ENCODE results near the gene SRC. TPM values are rescaled to one million over a fixed set of nuclear protein-coding genes. Genes with fewer than 3 reads are reported as not detected.

SRC gene
- polyA plus RNA-seq, 3 donors from 2014 or later: 0.82 to 4.1 TPM; not detected in 1

DNA sequence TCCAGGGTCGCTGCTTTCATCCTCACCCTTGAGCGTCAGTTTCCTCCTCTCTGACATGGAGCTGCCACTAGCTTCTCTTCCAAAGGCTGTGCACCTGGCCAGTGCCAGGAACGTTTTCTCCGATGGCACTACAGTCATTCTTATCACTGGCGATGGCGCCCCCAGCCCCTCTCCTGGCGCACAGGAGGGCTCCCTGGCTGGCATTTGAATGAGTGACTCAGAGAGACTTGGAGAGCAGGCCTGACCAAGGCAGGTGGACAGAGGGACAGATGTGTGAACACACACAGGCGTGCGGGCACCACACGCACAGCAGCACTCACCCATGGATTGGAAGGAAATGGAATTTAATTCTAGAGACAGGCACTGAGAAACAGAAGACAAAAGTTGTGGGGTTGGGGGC, 77.6 kb downstream of the SRC start:
- Mint-ChIP-seq H3K27me3 (ENCODE audit: low read depth in 3 of 3) (peaks cover 4 to 7% (median 7%) of the 10 kb centered on the region in 3 donors), H3K4me1 (no peaks in the 10 kb centered on the region), H3K4me3 (no peak overlapping the region), H3K9me3 (no peaks in the 10 kb centered on the region), H3K36me3 (peaks cover 0 to 4% (median 0%) of the 10 kb centered on the region in 3 donors), H3K27ac (no peak overlapping the region)
- no peak for DNase-seq

DNA sequence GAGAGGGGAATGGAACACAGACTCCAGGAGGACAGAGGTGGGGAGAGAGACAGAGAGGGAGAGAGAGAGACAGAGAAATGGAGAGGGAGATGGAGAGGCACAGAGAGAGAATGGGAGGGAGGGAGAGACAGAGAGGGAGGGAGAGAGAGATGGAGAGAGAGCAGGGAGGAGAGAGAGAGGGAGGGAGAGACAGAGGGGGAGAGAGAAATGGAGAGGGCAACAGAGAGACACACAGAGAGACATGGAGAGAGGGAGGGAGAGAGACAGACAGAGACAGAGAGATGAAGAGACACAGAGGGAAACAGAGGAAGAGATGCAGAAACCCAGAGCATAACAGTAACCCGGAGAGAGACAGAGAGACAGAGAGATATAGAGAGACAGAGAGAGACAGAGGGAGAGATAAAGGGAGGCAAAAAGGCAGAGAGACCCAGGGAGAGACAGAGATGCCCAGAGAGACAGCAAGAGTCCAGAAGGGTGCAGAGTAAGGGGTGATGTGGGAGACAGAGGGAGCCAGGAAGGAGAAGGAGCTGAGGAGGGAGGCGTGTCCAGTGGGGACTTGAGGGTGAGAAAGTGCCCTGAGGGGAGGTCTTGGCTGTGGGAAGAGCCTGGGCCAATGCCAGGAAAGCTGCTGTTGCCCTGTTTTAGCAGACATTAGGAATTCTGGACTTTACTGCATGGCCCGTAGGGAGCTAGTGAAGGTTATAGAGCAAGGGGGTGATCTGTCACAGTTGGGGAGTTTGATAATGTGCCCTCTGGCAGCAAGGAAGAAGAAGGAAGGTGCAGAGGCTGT, 78.3 kb downstream of the SRC start:
- Mint-ChIP-seq H3K27ac (no peak overlapping the region), H3K9me3 (no peaks in the 10 kb centered on the region), H3K27me3 (ENCODE audit: low read depth in 3 of 3) (peaks cover 4 to 7% (median 7%) of the 10 kb centered on the region in 3 donors), H3K4me1 (no peaks in the 10 kb centered on the region), H3K36me3 (peaks cover 0 to 4% (median 0%) of the 10 kb centered on the region in 3 donors), H3K4me3 (no peak overlapping the region)
- no peak for DNase-seq

DNA sequence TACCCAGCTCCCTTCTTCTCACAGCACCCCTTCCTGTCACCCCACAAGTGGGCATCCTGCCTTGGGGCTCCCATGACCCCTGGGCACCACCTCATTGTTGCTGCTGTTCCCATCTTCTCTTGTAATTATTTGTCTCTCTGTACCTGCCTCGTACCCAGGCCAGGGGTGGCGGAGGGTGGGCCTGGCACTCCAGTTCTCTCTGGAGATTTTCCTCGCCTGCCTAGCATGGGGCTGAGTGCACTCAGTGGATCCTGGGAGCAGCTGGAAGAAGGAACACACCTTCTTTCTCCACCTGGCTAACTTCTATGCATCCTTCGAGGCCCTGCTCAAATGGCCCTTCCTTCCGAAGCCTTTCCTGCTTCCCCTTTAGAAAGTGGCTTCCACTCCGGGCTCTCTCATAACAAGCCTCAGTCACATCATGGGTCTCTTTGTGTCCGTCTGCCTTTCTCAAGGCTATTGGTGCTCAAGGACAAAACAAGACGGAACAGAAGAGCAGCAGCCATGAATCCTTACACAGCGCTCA, 79.2 kb downstream of the SRC start:
- Mint-ChIP-seq H3K4me3 (no peak overlapping the region), H3K36me3 (peaks cover 0 to 4% (median 0%) of the 10 kb centered on the region in 3 donors), H3K9me3 (no peaks in the 10 kb centered on the region), H3K4me1 (no peaks in the 10 kb centered on the region), H3K27ac (no peak overlapping the region), H3K27me3 (ENCODE audit: low read depth in 3 of 3) (peaks cover 4 to 7% (median 7%) of the 10 kb centered on the region in 3 donors)
- no peak for DNase-seq

DNA sequence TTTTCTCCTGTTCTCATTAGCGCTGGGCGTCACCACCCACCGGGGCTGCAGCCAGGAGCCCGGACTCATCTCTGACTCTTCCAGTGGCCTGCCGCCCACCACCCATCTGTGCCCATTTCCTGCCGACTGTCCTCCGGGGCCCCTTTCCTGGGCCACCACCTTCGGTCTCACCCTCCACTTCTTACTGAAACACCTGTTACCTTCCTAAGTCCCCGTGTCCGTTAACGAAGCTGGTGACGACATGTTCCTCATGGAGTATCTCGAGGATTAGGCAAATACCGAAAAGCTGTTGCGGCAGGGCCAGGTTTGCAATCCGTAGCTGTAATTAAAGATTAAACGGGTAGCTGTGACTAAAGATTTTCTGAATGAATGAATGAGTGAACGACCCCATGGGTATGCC, 80.2 kb downstream of the SRC start:
- no peak overlapping the region for H3K4me3 Mint-ChIP-seq
- no peak overlapping the region for H3K27ac Mint-ChIP-seq
- DNase-seq: no peak
- no peaks in the 10 kb centered on the region for H3K4me1 Mint-ChIP-seq
- peaks cover 2 to 7% (median 3%) of the 10 kb centered on the region in 3 donors for H3K27me3 Mint-ChIP-seq (ENCODE audit: low read depth in 3 of 3)
- no peaks in the 10 kb centered on the region for H3K36me3 Mint-ChIP-seq
- H3K9me3 Mint-ChIP-seq: no peaks in the 10 kb centered on the region

- Mint-ChIP-seq H3K9me3 (no peaks in the 10 kb centered on the region), H3K27ac (no peak overlapping the region), H3K36me3 (no peaks in the 10 kb centered on the region), H3K27me3 (ENCODE audit: low read depth in 3 of 3) (peaks cover 2 to 5% (median 2%) of the 10 kb centered on the region in 3 donors), H3K4me3 (no peak overlapping the region), H3K4me1 (no peaks in the 10 kb centered on the region)
- DNase-seq: no peak
Observed at GRCh38 chr20:37426978-37427377, 81.0 kb downstream of the SRC start.

GRCh38 chr20:37430044-37430443, 84.1 kb downstream of the SRC start:
- Mint-ChIP-seq H3K4me3 (no peak overlapping the region), H3K27ac (no peak overlapping the region), H3K27me3 (ENCODE audit: low read depth in 3 of 3) (no peaks in the 10 kb centered on the region), H3K4me1 (no peaks in the 10 kb centered on the region), H3K9me3 (no peaks in the 10 kb centered on the region), H3K36me3 (no peaks in the 10 kb centered on the region)
- DNase-seq: no peak

- no peak overlapping the region for H3K4me3 Mint-ChIP-seq
- no peaks in the 10 kb centered on the region for H3K9me3 Mint-ChIP-seq
- H3K27ac Mint-ChIP-seq: no peak overlapping the region
- no peak for DNase-seq
- H3K27me3 Mint-ChIP-seq (ENCODE audit: low read depth in 3 of 3): no peaks in the 10 kb centered on the region
- H3K4me1 Mint-ChIP-seq: no peaks in the 10 kb centered on the region
- H3K36me3 Mint-ChIP-seq: no peaks in the 10 kb centered on the region
Observed at GRCh38 chr20:37430778-37431460, 85.0 kb downstream of the SRC start.

- no peak for DNase-seq
- Mint-ChIP-seq H3K4me1 (no peaks in the 10 kb centered on the region), H3K36me3 (no peaks in the 10 kb centered on the region), H3K27ac (no peak overlapping the region), H3K9me3 (no peaks in the 10 kb centered on the region), H3K27me3 (ENCODE audit: low read depth in 3 of 3) (peaks cover 0 to under 1% (median 0%) of the 10 kb centered on the region in 3 donors), H3K4me3 (no peak overlapping the region)
Observed at GRCh38 chr20:37431786-37432185, 85.8 kb downstream of the SRC start.

DNA sequence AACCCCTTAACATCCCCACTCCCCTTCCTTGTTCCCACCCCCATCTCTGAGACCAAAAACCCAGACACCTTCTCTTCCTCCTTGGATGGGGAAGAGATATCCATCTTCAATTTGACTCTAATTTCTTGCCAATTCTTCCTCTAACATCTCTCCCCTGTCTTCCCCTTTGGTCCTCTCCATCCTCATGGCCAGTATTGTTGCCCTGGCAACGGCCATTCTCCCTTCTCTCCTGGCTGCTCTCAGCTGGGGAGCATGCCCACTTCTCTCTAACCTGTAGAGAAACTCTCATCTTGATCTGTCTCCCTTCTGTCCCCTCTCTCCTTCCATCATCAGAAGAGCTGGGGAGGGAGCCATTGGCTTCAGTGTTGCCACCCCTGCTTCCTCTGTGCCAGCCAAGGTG, 86.7 kb downstream of the SRC start:
- no peaks in the 10 kb centered on the region for H3K4me1 Mint-ChIP-seq
- no peak overlapping the region for H3K4me3 Mint-ChIP-seq
- H3K27me3 Mint-ChIP-seq (ENCODE audit: low read depth in 3 of 3): peaks cover 0 to 1% (median 0%) of the 10 kb centered on the region in 3 donors
- no peaks in the 10 kb centered on the region for H3K9me3 Mint-ChIP-seq
- H3K36me3 Mint-ChIP-seq: no peaks in the 10 kb centered on the region
- no peak overlapping the region for H3K27ac Mint-ChIP-seq
- no peak for DNase-seq

- no peak for DNase-seq
- Mint-ChIP-seq H3K27me3 (ENCODE audit: low read depth in 3 of 3) (peaks cover 0 to 5% (median 0%) of the 10 kb centered on the region in 3 donors), H3K36me3 (no peaks in the 10 kb centered on the region), H3K4me1 (no peaks in the 10 kb centered on the region), H3K27ac (no peak overlapping the region), H3K4me3 (no peak overlapping the region), H3K9me3 (no peaks in the 10 kb centered on the region)
Observed at GRCh38 chr20:37435607-37436006, 89.7 kb downstream of the SRC start.

- no peak overlapping the region for H3K4me3 Mint-ChIP-seq
- H3K4me1 Mint-ChIP-seq: no peaks in the 10 kb centered on the region
- no peaks in the 10 kb centered on the region for H3K36me3 Mint-ChIP-seq
- H3K9me3 Mint-ChIP-seq: no peaks in the 10 kb centered on the region
- peaks cover 0 to 5% (median 0%) of the 10 kb centered on the region in 3 donors for H3K27me3 Mint-ChIP-seq (ENCODE audit: low read depth in 3 of 3)
- no peak for DNase-seq
- H3K27ac Mint-ChIP-seq: no peak overlapping the region
Observed at GRCh38 chr20:37436527-37437186, 90.7 kb downstream of the SRC start.

DNA sequence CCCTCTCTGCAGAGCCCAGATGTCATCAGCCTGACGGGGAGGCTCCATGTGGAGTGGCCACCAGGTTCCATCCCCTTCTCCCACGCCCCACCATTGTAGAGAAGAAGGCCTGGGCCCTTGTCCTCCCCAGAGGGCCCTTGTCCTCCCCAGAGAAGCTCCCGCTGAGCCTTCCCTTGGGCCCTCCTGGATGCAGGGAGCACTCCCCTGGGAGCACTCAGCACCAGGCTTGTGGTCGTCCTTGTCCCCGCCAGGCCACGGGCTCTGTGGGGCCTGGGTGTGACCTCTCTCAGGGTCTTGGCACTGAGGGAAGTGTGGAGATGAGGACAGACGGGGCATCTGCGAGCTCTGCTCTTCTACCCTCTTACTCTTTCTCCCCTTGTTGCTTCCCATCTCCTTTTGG, 91.7 kb downstream of the SRC start:
- no peak overlapping the region for H3K27ac Mint-ChIP-seq
- no peak for DNase-seq
- H3K27me3 Mint-ChIP-seq (ENCODE audit: low read depth in 3 of 3): peaks cover 0 to 5% (median 0%) of the 10 kb centered on the region in 3 donors
- H3K9me3 Mint-ChIP-seq: no peaks in the 10 kb centered on the region
- H3K4me1 Mint-ChIP-seq: no peaks in the 10 kb centered on the region
- no peak overlapping the region for H3K4me3 Mint-ChIP-seq
- H3K36me3 Mint-ChIP-seq: no peaks in the 10 kb centered on the region

DNA sequence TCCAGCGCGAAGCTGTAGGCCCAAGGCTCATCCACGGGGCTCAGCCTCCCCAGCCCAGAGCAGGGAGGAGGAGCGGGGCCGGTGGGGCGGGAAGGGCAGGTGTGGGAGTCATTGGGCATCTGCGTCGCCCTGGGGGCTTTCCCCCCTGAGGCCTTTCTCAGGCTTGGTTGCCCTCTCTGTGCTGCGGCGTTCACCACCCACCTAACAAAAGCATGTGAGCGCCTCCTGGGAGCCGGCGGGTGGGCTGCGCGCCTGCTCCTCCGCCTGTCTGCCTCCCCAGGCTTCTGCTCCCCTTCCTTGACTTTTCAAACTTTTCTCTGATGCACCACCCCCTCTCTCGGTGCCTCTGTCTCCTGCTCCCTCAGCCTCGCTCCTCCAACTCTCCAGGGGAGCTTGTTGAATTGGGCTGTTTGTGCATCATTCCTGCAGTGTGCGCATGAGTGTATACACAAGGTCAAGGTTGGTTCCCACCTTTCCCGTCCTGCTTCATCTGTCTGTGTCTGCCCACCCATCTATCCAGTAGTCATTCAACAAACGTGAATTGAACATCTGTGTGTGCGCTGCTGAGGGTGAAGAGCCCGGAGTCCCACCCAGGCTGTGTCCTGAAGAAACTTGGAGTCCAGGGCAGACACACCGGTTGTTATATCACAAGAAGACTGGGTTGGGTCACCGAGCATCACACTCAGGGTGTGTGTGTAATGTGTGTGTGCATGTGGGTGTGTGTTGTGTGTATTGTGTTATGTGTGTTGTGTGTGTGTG, 92.7 kb downstream of the SRC start:
- Mint-ChIP-seq H3K36me3 (no peaks in the 10 kb centered on the region), H3K9me3 (no peaks in the 10 kb centered on the region), H3K27me3 (ENCODE audit: low read depth in 3 of 3) (peaks cover 0 to 5% (median 0%) of the 10 kb centered on the region in 3 donors), H3K4me3 (no peak overlapping the region), H3K27ac (no peak overlapping the region), H3K4me1 (no peaks in the 10 kb centered on the region)
- no peak for DNase-seq
